Motor neuron (in vitro differentiated cells): ENCODE results near the gene LYRM1. TPM values are rescaled to one million over a fixed set of nuclear protein-coding genes. Genes with fewer than 3 reads are reported as not detected.
"Not testable (repeated sequence)": the region's sequence is repeated elsewhere in the genome, so short reads cannot be mapped to it uniquely, and the experiment has no call there.

Experiments
- ATAC-seq, 8 experiments: fragments of 200-7000 bp; cut with Tn5 transposase; replicated peaks in 6 of 8; 2 replicates each; pipeline ENCODE4 v1.8.0; 2021; ENCODE audit warnings: mild to moderate bottlenecking in 8 of 8, moderate library complexity in 8 of 8
- H3K27ac ChIP-seq, 2 donors: fragments of 250-450 bp; sonication (Bioruptor Pico); 2 replicates each; pipeline ENCODE4 v1.9.0; 2021; ENCODE audit warnings: antibody characterized with exemption in 2 of 2, mild to moderate bottlenecking in 2 of 2, moderate library complexity in 1 of 2
- H3K4me1 ChIP-seq, 2 donors: fragments of 250-450 bp; sonication (Bioruptor Pico); replicated peaks in 1 of 2; 2 replicates each; pipeline ENCODE4 v1.6.1; 2021; ENCODE audit warnings: antibody characterized with exemption in 2 of 2, mild to moderate bottlenecking in 2 of 2, moderate library complexity in 1 of 2
- H3K4me3 ChIP-seq, 5 donors: fragments of 250-450 bp; sonication (Bioruptor Pico); 2 replicates each; pipeline ENCODE4 v1.9.0; 2021; ENCODE audit warnings: antibody characterized with exemption in 5 of 5, mild to moderate bottlenecking in 5 of 5, moderate library complexity in 4 of 5
- WGBS, 10 experiments: fragments of 450-650 bp; shearing (Covaris generic); methylation state at CpG; one replicate each; pipeline ENCODE4 v1.0.0; 2022; 5-methylcytosine and 5-hydroxymethylcytosine counted together
- in situ Hi-C, 9 experiments: fragments of 400-800 bp; cut with MboI; loops; one replicate each; pipeline ENCODE4 v1.15.0; 2021; ENCODE audit warnings: low sequenced_read_pairs in 9 of 9, low pct_unique_long_range_greater_than_20kb in 2 of 9; ENCODE audit not compliant: unreplicated experiment in 9 of 9
- total RNA-seq, 8 experiments: library from RNA; unstranded; fragments of 300-600 nt; gene quantifications; 2 replicates each; pipeline versions ENCODE4 v1.2.3 to v1.2.4, GENCODE V29; 2022

Gene LYRM1
- total RNA-seq, 8 experiments from 2014 or later: 22.5 to 71.4 (median 53.2) TPM

GRCh38 chr16:20930365-20930690 lies 29.8 kb downstream of the LYRM1 start:
- ATAC-seq: peak in 4 of 8 experiments; percentile 52 to 57 (median 54)
- 50 to 100% (median 70%) methylated on average over 1 of the region's 1 CpG; no CpG with 5 or more reads in 5 of the 10 experiments for WGBS, 10 experiments
- no peak overlapping the region for H3K4me3 ChIP-seq
- peaks cover 4 to 6% of the 10 kb centered on the region in 2 donors for H3K4me1 ChIP-seq
- in situ Hi-C loops: loop anchor here in 1 of 9 experiments (10.0 kb wide), 1 partner anchor 64 kb away; no protein-coding TSS in a partner anchor
- peak overlapping the region in 1 of 2 donors; percentile 55 for H3K27ac ChIP-seq

GRCh38 chr16:20931066-20931600 lies 30.6 kb downstream of the LYRM1 start:
- in situ Hi-C loops: loop anchor here in 1 of 9 experiments (10.0 kb wide), 1 partner anchor 64 kb away; no protein-coding TSS in a partner anchor
- Histone ChIP-seq H3K27ac (no peak overlapping the region), H3K4me3 (no peak overlapping the region), H3K4me1 (peaks cover 4 to 6% of the 10 kb centered on the region in 2 donors)
- WGBS, 10 experiments: 35 to 100% (median 66%) methylated on average over 2 to 5 of the region's 5 CpGs; no CpG with 5 or more reads in 4 of the 10 experiments
- ATAC-seq: no peak

- no peak for ATAC-seq
- in situ Hi-C loops: loop anchor here in 1 of 9 experiments (10.0 kb wide), 1 partner anchor 61 kb away; no protein-coding TSS in a partner anchor
- Histone ChIP-seq H3K4me3 (no peak overlapping the region), H3K4me1 (peaks cover 4 to 6% of the 10 kb centered on the region in 2 donors), H3K27ac (no peak overlapping the region)
Observed at GRCh38 chr16:20933589-20933988, 33.0 kb downstream of the LYRM1 start.

- Histone ChIP-seq H3K4me1 (no peaks in the 10 kb centered on the region), H3K27ac (no peak overlapping the region), H3K4me3 (no peak overlapping the region)
- in situ Hi-C loops: loop anchor here in 1 of 9 experiments (10.0 kb wide), 1 partner anchor 57 kb away; no protein-coding TSS in a partner anchor
- 80 to 100% (median 94%) methylated on average over 1 to 6 of the region's 6 CpGs; no CpG with 5 or more reads in 4 of the 10 experiments for WGBS, 10 experiments
- no peak for ATAC-seq
Observed at GRCh38 chr16:20937736-20938135, 37.2 kb downstream of the LYRM1 start.

GRCh38 chr16:20938426-20938825 lies 37.9 kb downstream of the LYRM1 start:
- ATAC-seq: peak in 2 of 8 experiments; percentile 9 to 29
- 0 to 100% (median 53%) methylated on average over 1 to 2 of the region's 2 CpGs; no CpG with 5 or more reads in 2 of the 10 experiments for WGBS, 10 experiments
- H3K27ac ChIP-seq: no peak overlapping the region
- in situ Hi-C loops: loop anchor here in 1 of 9 experiments (10.0 kb wide), 1 partner anchor 56 kb away; no protein-coding TSS in a partner anchor
- H3K4me3 ChIP-seq: no peak overlapping the region
- H3K4me1 ChIP-seq: no peaks in the 10 kb centered on the region

- no peak overlapping the region for H3K4me3 ChIP-seq
- no peaks in the 10 kb centered on the region for H3K4me1 ChIP-seq
- H3K27ac ChIP-seq: no peak overlapping the region
- ATAC-seq: no peak
- in situ Hi-C loops: loop anchor here in 1 of 9 experiments (10.0 kb wide), 1 partner anchor 55 kb away; no protein-coding TSS in a partner anchor
Observed at GRCh38 chr16:20939611-20940010, 39.0 kb downstream of the LYRM1 start.

- in situ Hi-C loops: no loop called here
- ATAC-seq: no peak
- 45 to 100% (median 86%) methylated on average over 1 to 4 of the region's 6 CpGs; no CpG with 5 or more reads in 1 of the 10 experiments for whole genome bisulfite sequencing, 10 experiments
Observed at GRCh38 chr16:20940871-20941635, 40.5 kb downstream of the LYRM1 start.

GRCh38 chr16:20941636-20941926 lies 41.0 kb downstream of the LYRM1 start:
- 86 to 100% (median 94%) methylated on average over 1 to 5 of the region's 6 CpGs; no CpG with 5 or more reads in 2 of the 10 experiments for WGBS, 10 experiments
- ATAC-seq: no peak
- Histone ChIP-seq H3K4me3 (no peak overlapping the region), H3K4me1 (no peaks in the 10 kb centered on the region), H3K27ac (no peak overlapping the region)
- in situ Hi-C loops: no loop called here

More at GRCh38 chr16:20940871-20941635, 40.5 kb downstream of the LYRM1 start:
- Histone ChIP-seq H3K27ac (no peak overlapping the region), H3K4me1 (no peaks in the 10 kb centered on the region), H3K4me3 (no peak overlapping the region)

- in situ Hi-C loops: no loop called here
- no peaks in the 10 kb centered on the region for H3K4me1 ChIP-seq
- WGBS, 10 experiments: 60 to 100% (median 83%) methylated on average over 1 to 3 of the region's 4 CpGs; no CpG with 5 or more reads in 3 of the 10 experiments
- ATAC-seq: no peak
- H3K4me3 ChIP-seq: no peak overlapping the region
- no peak overlapping the region for H3K27ac ChIP-seq
Observed at GRCh38 chr16:20942256-20942655, 41.7 kb downstream of the LYRM1 start.

GRCh38 chr16:20944861-20945574 lies 44.4 kb downstream of the LYRM1 start:
- in situ Hi-C loops: no loop called here

GRCh38 chr16:20945575-20945875 lies 45.0 kb downstream of the LYRM1 start:
- not testable (repeated sequence) for H3K4me3 ChIP-seq

More at GRCh38 chr16:20944861-20945574, 44.4 kb downstream of the LYRM1 start:
- H3K4me1 ChIP-seq: peaks cover 2 to 3% of the 10 kb centered on the region in 2 donors
- no peak overlapping the region for H3K4me3 ChIP-seq
- WGBS, 10 experiments: 0 to 83% (median 75%) methylated on average over 1 to 4 of the region's 5 CpGs; no CpG with 5 or more reads in 3 of the 10 experiments
- no peak overlapping the region for H3K27ac ChIP-seq
- ATAC-seq: peak; percentile 44 to 96 (median 78)

GRCh38 chr16:20946015-20946629 lies 45.6 kb downstream of the LYRM1 start:
- WGBS, 10 experiments: 62 to 90% (median 84%) methylated on average over 1 to 6 of the region's 8 CpGs
- no peak for ATAC-seq

More at GRCh38 chr16:20945575-20945875, 45.0 kb downstream of the LYRM1 start:
- in situ Hi-C loops, H3K4me1 ChIP-seq, H3K27ac ChIP-seq, ATAC-seq: not testable (repeated sequence)
- 80 to 100% (median 95%) methylated on average over 1 to 11 of the region's 11 CpGs; no CpG with 5 or more reads in 1 of the 10 experiments for WGBS, 10 experiments

More at GRCh38 chr16:20946015-20946629, 45.6 kb downstream of the LYRM1 start:
- H3K4me3 ChIP-seq: no peak overlapping the region
- in situ Hi-C loops: no loop called here
- peaks cover 2 to 3% of the 10 kb centered on the region in 2 donors for H3K4me1 ChIP-seq
- no peak overlapping the region for H3K27ac ChIP-seq
